CD4-positive, alpha-beta T cell treated with Interleukin-15 for 1 hour (primary cell): ENCODE results near the gene NKAIN2.
"Not testable (repeated sequence)": the region's sequence is repeated elsewhere in the genome, so short reads cannot be mapped to it uniquely, and the experiment has no call there.

Experiments
- DNase-seq: peaks from one replicate; pipeline ENCODE4 v3.0.0-alpha.2; 2020

NKAIN2 gene

DNA sequence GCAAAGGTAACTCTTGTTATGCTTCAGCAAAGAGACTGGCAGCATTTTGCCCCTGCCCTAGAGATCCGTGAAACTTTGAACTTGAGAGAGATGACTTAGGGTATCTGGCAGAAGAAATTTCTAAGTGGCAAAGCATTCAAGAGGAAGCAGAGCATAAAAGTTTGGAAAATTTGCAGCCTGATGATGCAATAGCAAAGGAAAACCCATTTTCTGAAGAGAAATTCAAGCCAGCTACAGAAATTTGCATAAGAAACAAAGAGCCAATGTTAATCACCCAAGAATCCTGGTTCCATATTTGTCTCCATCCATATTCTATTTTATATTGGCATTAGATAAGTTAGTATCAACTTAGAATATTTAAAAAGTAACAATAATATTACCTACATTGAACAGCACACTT is 934.1 kb downstream of the NKAIN2 start:
- DNase-seq, result not testable (repeated sequence)

DNA sequence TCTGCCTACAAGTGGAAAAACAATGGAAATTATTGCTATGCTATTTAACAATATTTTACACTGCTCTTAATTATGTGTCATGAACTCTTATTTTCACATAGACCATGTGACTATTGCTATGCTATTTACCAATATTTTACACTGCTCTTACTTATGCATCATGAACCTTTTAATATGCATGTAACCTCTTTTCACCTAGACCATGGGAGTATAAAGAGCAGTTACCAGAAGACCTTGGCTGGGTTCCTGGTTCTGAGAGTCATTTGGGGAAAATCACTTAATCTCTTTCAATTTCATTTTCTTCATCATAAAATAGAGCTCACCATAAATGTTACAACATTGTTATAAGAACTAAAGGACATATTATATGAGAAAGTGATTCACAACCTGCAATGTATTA is 934.8 kb downstream of the NKAIN2 start:
- no peak for DNase-seq

DNA sequence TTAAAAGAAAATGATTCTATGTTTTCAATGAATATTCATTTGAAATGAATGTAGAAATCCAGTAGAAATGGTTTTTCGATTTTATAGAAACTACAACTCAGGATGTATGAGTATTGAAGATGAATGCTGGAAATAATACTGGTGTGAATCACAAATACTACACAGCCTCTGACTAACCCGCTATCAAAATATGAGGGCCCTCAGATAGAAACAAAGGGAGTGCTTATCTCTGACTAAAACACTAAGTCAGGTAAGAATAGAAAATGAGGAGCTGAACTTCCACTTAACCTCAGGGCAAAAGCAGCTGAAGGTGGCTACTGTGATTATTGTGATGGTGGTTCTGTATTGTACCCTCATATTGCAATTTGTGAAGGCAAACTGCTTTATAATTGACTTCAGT is 937.7 kb downstream of the NKAIN2 start:
- DNase-seq, result no peak

DNA sequence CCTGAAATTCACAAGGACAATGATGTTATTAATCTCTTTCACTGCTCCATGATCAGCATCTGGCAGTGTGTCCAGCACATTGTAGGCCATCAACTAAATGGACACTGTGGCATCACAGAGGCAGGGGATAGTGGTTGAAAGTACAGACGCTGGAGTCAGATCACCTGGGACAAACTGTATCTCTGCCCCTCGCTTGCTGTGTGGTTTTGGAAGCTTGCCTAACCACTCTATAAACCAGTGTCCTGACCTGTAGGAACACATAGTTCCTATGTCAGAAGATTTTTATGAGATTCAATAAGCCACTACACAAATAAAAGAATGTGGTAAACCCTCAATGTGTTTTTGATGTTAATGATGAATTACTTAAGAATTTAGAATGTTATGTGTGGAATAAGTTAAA is 939.3 kb downstream of the NKAIN2 start:
- DNase-seq, result no peak

DNA sequence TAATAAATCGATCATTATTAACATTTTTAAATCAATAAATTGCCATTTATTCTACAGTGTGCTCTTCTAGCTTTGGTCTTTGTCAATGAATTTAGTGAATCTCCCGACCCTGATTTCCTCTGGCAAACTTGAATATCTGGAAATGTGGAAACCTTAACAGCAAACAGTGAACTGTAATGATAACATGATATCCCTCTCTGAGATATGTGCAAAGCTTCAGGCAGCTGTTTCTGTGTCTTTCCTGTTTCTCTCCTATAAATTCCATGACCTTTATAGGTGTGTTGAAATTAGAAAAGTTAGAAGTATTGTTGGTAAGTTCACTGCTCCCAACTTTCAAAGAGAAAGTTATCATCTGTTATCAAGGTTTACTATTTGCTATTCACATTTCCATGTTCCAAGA is 939.8 kb downstream of the NKAIN2 start:
- no peak for DNase-seq

DNA sequence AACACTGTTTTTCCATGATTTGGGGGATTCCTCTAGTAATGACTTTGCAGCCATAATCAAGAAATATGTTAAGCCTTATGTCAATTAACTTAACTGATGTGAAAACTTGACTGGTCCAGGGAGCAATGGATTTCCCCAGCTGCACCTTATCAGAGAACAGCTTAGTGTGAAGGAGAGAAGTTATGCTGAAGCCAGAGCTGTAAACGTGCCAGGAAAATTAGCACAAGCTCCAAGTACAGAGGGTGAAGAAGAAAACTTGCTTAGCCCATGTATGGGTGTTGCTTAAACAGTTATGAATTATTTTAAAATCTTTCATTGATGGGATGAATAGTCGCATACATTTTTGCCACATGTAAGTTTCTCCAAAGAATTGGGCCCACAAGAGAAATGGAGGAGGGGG is 943.7 kb downstream of the NKAIN2 start:
- DNase-seq, result no peak

DNA sequence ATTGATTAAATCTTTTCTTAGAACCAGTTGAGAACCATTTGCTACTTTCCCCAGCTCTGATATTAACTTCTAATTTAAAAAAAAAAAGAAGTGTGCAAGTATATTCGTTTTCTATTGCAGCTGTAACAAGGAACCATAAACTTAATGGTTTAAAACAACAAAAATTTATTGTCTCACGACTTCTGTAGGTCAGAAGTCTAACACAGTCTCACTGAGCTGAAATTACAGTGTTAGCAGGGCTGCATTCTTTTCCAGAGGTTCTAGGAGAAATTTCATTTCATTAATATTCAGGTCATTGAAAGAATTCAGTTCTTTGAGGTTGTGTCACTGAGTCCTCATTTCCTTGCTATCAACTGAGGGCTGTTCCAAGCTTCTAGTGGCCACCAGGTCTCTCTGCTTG is 945.1 kb downstream of the NKAIN2 start:
- no peak for DNase-seq

DNA sequence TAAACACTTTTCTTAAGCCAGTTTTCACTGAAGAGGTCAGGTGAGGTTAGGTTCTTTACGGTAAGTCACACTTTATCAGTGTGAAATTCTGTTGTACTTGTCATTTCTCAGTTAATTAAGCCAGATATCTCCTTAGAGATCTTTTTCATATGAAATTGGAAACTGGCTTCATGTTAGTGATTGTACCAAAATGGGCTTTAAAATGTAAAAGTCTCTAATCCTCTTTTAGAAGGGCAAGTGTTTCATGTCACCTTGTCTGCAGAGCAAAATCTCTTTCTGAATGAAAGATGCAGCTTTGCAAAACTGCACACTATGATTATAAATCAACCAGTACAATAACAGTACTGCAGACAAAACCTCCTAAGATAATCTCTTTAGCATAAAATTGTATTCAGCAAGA is 949.3 kb downstream of the NKAIN2 start:
- no peak for DNase-seq

DNA sequence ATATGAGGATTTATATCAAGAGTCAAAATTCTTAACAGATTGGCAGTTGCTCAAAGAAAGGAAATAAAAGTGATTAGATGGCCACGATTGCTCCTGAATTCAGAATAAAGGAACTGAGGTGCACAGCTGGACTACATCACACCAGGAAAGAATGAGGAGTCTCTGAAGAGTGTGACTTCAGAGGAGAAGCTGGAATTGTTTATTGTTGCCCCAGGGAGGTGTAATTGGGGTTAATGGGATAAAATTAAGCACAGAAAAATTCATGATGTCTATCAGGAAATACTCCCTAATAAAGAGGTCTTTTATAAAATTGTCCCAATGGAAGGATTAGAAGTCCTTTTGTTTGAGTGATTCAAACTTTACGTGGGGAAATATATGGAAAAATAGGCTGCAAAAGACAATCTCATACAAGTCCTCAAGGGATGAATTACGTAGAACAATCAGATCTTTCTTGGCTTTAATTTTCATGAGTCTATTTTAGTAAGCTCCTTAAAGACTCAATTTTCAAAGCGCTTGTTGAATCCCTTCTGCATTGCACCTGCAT is 950.0 kb downstream of the NKAIN2 start:
- no peak for DNase-seq

DNA sequence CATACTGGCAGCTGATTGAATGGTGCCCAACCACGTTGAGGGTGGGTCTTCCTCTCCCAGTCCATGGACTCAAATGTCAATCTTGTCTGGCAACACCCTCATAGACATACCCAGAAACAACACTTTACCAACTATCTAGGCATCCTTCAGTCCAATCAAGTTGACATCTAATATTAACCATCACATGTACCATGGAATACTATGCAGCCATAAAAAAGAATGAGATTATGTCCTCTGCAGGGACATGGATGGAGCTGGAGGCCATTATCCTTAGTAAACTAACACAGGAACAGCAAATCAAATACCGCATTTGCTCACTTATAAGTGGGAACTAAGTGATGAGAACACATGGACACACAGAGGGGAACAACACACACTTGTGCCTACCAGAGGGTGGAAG is 951.7 kb downstream of the NKAIN2 start:
- no peak for DNase-seq

DNA sequence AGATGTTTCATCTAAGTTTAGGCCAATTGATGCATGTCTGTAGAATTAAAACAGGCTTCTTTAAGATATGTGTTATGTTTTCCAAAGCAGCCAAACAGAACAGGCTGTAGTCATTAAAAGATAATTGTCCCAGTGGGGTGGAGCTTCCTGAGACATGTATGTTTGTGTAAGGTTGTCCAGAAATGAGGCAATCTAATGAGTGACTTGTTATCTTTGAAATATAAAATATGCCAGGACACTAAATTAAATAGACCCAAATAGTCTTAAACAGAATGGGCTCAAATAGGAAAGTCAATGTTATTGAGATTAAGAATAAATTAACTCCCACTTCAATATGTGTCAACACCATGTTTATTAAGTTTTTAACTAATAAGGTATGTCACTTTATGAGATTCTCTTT is 953.9 kb downstream of the NKAIN2 start:
- no peak for DNase-seq

DNA sequence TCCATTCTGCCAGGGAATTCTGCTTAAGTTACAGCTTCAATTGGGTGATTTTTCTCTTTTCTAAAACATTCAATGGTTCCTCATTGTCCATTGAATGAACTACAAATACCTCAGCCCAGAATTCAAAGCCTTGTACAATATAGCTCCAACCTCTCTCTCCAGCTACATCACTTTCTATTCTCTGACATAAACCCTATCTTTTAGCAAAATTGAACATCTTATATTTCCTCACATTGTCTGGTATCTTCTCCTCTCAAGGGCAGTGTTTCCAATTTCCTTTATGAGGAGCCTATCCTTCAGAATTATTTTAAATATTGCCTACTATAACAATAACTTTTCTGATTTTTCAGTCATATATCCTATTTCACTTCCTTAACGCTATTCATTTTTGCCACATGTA is 955.0 kb downstream of the NKAIN2 start:
- DNase-seq, result no peak

DNA sequence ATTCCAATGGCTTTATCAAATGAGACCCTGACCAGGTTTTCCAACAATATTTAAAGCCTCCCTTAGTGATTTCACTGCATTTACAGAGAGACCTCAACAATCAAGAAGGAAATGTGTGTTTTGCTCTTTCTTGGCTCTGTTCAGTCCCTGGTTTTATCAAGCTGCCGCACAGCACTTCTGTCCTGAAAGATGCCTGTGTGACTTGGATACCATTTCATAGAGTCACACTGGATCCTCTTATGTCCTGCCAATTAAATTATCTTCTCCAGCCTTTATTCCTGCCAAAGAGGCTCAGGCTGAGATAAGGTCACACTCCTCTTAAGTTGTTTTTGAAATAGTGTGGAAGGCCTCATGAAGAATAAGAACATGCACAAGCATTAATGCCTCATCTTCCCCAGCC is 961.6 kb downstream of the NKAIN2 start:
- DNase-seq, result no peak

DNA sequence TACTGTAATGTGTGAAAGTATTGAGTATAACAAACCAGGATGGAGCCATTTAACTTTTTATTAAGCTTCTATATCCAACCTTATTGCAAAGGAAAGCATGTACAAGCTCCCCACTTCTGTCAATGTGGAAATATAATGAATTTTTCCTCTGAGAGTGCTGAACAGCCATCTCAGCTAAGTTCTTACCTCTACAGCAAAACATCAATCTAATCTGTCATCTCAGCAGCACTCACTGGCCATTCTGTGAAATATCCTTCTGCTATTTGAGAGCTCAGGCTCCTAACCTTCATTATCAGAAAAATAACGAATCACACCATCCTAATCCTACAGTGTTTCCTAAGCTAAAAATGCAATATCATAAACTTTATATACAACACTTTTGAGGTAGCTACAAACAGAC is 964.6 kb downstream of the NKAIN2 start:
- DNase-seq, result no peak

DNA sequence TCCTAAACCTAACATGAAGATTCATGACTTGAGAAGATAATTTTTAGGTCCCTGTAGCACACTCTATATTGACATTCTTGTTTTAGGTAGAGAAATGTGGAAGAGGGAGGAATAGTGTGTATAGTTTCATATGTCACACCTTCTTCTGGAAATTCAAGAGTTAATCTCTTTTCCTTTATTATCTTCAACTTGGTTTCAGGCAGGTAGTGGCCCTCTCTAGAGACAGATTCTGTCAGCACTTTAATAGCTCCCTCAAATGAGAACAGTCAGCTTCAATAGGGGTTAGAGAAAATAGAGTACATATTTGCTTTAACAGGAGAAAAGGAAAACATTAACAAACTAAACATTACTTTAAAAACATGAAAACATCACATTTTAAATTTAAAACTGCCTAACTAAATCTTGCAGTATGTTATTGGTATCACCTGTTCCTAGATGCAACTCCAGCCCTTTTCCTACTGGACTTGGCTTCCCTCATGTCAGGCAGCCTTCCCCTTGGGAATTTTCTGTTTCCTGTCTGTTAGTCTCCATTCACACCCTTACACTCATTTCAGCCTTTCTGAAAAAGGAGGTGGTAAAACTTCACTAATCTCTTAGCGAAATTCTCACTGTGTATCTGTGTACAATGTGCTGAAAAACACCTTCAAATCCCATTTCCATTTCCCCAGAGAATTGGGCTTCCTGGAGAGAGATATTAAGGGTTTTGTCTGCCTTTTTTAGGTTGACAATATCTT is 966.3 kb downstream of the NKAIN2 start:
- DNase-seq, result no peak

DNA sequence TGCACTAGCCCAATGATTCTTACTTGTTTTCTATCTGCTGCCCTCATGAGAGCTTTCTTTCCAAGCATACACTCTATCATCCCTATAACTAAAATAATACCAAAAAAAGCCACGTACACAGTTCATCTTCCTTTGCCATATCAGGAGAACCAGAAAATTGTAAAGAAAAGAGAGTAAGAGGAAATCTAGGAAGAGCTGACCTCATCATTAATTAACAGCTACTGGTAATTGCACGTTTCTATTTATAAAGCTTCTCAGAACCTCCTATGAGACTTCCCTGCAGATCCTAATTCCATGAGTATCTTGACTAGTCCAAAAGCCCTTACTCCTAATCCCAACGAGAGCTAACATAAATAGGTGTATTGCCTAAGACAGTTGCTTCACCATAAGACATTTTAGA is 967.1 kb downstream of the NKAIN2 start:
- DNase-seq, result no peak

DNA sequence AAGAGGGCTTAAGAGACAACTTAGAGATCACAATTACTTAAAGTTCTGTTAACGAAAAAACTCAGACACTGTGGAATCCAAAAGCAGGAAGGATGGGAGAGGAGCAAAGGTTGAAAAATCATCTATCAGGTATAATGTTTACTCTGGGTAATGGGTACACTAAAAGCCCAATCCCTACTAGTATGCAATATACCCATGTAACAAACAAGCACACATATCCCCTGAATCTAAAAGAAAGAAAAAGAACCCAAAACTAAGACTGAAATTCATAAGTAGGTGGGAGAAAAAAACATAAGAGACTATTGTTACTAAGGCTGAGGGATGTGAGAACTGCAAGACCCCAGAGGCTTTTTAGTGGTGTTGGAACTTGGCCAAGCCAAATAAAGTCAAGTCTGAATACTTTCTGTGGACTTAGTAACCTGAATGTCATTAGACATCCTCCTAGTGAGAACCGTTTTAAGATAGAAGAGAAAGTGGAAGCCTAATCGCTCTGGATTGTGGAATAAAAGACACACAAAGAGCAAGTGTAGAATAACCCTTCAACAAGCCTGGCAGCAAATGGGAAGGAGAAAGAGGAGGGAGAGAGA is 969.2 kb downstream of the NKAIN2 start:
- DNase-seq, result no peak

DNA sequence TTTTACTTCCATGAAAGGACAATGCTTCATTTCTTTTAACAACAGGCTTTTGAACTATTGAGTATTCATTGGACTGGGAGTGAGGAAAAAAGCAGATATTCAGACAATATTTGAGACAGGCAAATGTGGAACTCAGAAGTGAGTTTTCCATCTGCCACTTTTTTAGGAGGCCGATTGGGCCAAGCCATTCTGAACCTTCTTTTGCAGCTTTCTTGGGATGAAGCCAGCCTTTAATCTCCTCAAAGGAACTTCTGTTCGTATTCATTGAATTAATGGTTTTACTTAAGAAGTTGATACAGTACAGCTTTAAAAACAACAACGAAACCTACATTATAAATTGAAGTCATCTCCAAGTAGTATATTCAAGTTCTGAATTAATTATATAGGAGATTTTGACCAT is 971.5 kb downstream of the NKAIN2 start:
- DNase-seq, result no peak

DNA sequence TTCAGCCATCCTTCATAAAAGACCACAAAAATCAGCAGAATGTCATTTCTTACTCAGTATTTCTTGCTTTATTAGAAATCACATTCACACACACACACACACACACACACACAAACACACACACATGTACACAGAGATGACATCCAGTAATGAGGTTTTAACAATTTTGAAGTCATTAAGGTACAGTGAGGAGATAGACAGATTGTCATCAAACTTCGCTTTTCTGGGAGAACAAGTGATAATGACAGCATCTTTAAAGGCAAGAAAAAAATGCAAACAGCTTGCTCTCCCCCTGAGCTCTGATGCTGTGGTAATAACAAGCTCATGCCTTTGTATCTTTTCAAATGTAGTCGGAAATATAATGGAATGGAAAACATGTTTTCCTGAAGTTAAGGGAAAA is 974.2 kb downstream of the NKAIN2 start:
- DNase-seq, result no peak

DNA sequence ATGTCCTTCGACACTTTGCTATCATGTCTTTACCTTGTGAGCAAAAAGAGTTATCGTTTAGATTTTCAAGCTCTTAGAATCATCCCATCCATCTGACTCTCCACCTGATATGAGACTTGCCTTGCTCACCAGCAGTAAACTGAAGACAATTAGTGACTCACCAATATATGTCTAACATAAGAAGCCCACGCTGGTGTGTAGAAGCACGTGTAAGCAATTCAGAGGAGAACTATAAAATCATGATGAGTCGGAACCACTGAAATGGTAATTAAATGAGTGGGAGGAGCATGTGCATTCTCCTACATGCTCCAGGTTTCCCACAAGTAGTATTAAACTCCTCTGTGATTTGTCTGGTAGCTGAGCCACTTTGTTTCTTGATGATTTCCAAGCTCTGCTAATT is 977.0 kb downstream of the NKAIN2 start:
- DNase-seq, result no peak

DNA sequence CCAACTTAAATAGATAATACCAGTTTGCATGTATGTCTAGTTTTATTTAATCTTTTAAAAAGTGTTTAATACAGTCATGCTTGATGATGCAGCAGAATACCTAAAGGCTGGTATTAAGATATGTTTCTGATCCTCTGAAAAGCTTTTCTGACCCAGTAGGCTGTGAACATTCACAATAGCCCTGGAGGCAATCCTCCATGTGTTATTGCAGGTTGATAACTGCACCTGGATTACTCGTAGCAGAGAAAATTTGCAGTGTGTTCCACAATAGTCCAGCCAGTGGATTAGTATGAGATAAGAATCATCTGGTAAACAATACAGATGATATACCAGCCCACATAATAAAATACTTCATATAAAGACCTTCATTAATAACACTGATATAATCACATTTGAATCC is 979.7 kb downstream of the NKAIN2 start:
- no peak for DNase-seq

DNA sequence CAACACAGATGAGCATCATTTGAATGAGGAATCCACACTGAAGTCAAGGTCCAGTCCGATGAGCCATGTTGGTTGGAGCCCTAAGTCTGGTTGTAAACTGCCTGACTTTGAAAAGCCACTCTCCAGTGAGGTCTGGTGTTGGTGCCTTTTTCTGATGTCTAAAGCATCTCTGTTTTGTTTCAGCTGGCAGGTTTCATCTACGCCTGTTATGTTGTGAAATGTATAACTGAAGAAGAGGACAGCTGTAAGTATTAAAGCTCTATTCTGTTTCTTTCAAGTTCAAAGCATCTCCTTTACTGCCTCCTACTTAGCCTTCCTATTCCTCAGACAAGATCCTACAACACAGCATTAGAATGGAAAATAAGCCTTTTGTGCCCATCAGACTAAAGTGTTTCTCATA is 987.5 kb downstream of the NKAIN2 start:
- DNase-seq, result no peak

DNA sequence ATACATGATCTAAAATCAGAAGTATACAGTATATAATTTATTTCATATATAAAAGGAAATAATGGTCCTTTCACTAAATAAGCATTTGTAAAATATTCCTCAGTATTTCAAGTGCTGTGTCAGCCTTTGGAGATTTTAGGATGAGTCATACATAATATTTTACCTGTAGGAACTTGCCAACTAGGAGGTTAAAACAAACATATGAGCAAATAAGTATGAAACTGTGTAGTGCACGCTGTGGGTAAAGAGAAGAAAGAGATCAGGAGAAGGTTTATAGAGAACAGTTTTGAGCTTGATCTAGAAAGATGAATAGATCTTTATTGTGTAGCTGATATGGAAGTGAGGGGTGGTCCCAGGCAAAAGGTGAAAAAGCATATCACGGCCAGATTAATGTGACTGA is 988.7 kb downstream of the NKAIN2 start:
- no peak for DNase-seq

DNA sequence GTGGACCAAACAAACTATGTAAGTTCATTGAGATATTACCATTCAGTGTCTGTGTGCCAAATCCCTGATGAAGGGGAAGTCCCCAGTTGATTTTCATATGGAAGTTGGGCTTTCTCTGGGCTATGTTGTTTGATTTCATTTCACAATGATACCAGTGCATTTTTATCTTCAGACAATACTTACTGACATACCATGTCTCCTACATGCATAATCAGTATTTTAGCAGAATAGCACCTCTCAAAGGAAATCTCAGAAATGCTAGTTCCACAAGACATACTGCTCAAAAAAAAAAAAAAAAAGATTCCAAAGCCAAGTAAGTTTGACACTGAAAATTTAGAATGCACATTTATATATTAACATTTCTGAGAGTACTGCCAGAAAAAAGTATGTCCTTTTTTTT is 989.7 kb downstream of the NKAIN2 start:
- no peak for DNase-seq
